Measurements from ENCODE around the gene ANKFN1. TPM values are rescaled to one million over a fixed set of nuclear protein-coding genes. Genes with fewer than 3 reads are reported as not detected.
A peak's percentile ranks its signal among the peaks of the same experiment; 100 is the strongest.

The ANKFN1 gene
- total and polyA plus RNA-seq, 2 donors from 2014 or later = 0.19 TPM; not detected in 1

DNA sequence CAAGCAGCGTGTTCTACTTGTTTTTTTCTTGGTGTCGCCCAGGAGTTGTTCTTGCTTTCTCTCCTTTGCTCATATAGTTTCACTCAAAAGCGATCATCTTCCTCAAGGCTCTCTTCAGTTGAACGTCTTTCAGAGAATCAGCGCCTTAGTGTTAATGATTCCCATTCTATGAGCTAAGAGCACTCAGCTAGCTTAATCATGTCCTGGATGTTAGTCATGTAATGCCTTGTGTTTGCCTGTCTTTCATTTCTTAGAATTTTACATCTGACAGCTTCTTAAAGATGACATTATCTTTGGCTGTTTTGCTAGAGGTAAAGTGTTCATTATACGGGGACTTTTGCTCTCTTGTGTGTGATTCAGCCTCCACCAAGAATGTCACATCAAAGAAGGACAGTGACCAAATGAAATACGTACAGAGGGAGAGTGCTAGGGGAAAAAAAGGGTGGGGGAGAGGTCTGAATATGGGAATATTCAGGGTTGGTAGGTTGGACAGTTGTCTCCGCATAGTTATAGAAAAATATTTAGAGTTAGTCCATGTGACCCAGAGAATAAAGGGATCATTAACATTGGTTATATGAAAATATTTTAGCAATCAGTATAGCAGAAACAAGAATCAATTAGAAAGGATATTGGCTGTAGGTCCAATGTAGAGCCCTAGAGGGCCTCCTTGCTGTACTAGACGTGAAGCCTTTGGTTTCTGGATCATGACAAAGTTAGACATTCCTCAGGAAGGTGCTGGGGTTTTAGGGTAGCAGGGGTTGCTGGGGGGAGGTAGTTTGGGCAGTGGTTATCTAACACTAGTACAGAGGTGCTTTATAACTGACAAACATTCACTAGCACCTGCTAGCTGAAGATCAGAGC lies 31.9 kb upstream of the ANKFN1 start:
- Histone ChIP-seq H3K27me3 (ENCODE audit: control insufficient read depth, insufficient read depth, low read length) (no peaks in the 10 kb centered on the region), H3K4me1 (ENCODE audit: control insufficient read depth in 2 of 3, insufficient read depth in 2 of 3, low read depth in 1 of 3, low read length in 3 of 3) (no peaks in the 10 kb centered on the region), H3K27ac (ENCODE audit: low read depth in 2 of 2, low read length in 2 of 2) (no peak overlapping the region), H3K9ac (ENCODE audit: low read length in 3 of 3) (no peak overlapping the region), H3K4me3 (ENCODE audit: low read length in 3 of 3) (no peak overlapping the region), H3K9me3 (ENCODE audit: control insufficient read depth in 2 of 3, insufficient read depth in 1 of 3, low read length in 3 of 3) (no peaks in the 10 kb centered on the region), H3K36me3 (ENCODE audit: control insufficient read depth in 2 of 3, insufficient read depth in 3 of 3, low read length in 3 of 3) (no peaks in the 10 kb centered on the region)
- no peak for DNase-seq
- TF ChIP-seq, protein P1, sequence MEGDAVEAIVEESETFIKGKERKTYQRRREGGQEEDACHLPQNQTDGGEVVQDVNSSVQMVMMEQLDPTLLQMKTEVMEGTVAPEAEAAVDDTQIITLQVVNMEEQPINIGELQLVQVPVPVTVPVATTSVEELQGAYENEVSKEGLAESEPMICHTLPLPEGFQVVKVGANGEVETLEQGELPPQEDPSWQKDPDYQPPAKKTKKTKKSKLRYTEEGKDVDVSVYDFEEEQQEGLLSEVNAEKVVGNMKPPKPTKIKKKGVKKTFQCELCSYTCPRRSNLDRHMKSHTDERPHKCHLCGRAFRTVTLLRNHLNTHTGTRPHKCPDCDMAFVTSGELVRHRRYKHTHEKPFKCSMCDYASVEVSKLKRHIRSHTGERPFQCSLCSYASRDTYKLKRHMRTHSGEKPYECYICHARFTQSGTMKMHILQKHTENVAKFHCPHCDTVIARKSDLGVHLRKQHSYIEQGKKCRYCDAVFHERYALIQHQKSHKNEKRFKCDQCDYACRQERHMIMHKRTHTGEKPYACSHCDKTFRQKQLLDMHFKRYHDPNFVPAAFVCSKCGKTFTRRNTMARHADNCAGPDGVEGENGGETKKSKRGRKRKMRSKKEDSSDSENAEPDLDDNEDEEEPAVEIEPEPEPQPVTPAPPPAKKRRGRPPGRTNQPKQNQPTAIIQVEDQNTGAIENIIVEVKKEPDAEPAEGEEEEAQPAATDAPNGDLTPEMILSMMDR (IDR thresholded peaks at IDR 0.05; ENCODE audit: borderline replicate concordance, extremely low read depth, insufficient read depth) = no peak
- no peak for FAIRE-seq
- intact Hi-C loops (cut with DNase I) = no loop called here

DNA sequence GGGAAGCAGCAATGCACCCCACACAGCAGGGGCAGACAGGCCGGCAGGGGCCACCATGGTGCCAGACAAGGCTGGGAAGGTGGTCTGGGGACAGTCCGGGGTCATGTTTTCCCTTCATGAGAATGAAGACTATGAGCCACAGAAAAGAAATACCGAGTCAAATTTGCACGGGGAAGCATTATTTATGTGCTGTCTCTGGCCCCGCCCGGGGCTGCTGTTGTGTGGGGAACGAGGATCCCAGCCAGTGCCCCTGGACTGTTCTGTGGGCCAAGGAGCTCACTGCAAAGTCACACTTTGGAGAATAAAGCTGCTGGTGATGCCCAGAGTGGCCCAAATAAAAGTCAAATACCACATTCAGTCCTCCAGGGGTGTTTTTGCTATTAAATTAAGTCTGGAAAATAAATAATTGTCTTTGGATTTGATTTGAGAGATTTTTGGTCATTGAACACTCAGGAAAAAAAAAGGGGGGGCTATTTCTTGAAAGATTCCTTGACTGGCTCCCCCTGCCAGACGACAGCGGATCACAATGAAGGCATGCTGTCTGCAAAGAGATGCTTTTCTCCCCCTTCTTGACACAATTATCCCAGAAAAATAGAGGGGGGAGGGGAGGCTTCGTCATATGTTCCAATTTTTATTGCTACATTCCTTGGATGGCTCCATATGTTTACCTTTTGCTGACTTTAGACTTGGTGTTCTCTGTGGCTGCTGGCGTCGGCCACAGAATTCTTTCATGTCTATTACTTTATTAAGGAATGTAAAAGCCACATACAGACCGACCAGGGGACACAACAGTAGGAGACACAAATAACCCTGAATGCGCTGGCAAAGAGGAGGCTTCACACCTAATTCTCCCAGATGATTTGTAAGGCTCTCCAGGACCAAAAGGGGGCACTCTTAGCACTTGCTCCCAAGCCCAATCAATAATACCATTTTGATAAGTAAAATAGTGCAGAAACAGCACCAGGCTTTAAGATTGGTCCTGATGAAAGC lies 27.1 kb upstream of the ANKFN1 start:
- Histone ChIP-seq H3K27ac (ENCODE audit: low read depth in 2 of 2, low read length in 2 of 2) (no peak overlapping the region), H3K9ac (ENCODE audit: low read length in 3 of 3) (no peak overlapping the region), H3K4me1 (ENCODE audit: control insufficient read depth in 2 of 3, insufficient read depth in 2 of 3, low read depth in 1 of 3, low read length in 3 of 3) (no peaks in the 10 kb centered on the region), H3K9me3 (ENCODE audit: control insufficient read depth in 2 of 3, insufficient read depth in 1 of 3, low read length in 3 of 3) (no peaks in the 10 kb centered on the region), H3K36me3 (ENCODE audit: control insufficient read depth in 2 of 3, insufficient read depth in 3 of 3, low read length in 3 of 3) (no peaks in the 10 kb centered on the region), H3K4me3 (ENCODE audit: low read length in 3 of 3) (no peak overlapping the region), H3K27me3 (ENCODE audit: control insufficient read depth, insufficient read depth, low read length) (no peaks in the 10 kb centered on the region)
- TF ChIP-seq, protein P1 (IDR thresholded peaks at IDR 0.05; ENCODE audit: borderline replicate concordance, extremely low read depth, insufficient read depth) = peak; percentile 59
- DNase-seq (peak in 1 of 5 donors; percentile 49), FAIRE-seq (no peak)
- intact Hi-C loops (cut with DNase I) = no loop called here

DNA sequence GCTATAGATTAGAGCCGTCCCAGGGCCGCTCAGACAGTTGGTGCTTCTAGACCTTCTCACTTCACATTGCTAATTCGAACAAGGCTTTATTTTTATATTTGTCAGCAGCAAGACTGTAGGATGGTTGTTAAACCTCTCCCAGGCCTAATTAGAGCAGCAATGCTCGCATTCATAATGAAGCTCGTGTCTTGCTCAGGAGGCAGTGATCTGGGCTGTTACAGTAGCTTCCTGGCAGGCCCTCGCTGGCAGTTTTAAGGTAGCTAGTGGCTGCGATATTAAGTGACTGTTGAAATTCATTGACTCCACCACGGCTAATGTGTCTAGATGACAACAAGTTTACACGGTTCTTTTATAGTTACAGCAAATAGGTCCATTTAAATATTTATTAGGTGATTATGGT lies 23.2 kb upstream of the ANKFN1 start:
- no peak for DNase-seq
- no peak overlapping the region for H3K9ac ChIP-seq (ENCODE audit: low read length in 3 of 3)
- H3K27ac ChIP-seq (ENCODE audit: low read depth in 2 of 2, low read length in 2 of 2) = no peak overlapping the region
- no peaks in the 10 kb centered on the region for H3K9me3 ChIP-seq (ENCODE audit: control insufficient read depth in 2 of 3, insufficient read depth in 1 of 3, low read length in 3 of 3)
- no peaks in the 10 kb centered on the region for H3K4me1 ChIP-seq (ENCODE audit: control insufficient read depth in 2 of 3, insufficient read depth in 2 of 3, low read depth in 1 of 3, low read length in 3 of 3)
- no peak for FAIRE-seq
- intact Hi-C loops (cut with DNase I) = no loop called here
- TF ChIP-seq, protein P1 (IDR thresholded peaks at IDR 0.05; ENCODE audit: borderline replicate concordance, extremely low read depth, insufficient read depth) = no peak
- no peaks in the 10 kb centered on the region for H3K27me3 ChIP-seq (ENCODE audit: control insufficient read depth, insufficient read depth, low read length)
- no peaks in the 10 kb centered on the region for H3K36me3 ChIP-seq (ENCODE audit: control insufficient read depth in 2 of 3, insufficient read depth in 3 of 3, low read length in 3 of 3)
- H3K4me3 ChIP-seq (ENCODE audit: low read length in 3 of 3) = no peak overlapping the region

All from kidney (tissue), 14 donors.